ENCODE results near the gene HIPK1.

HIPK1 gene

DNA sequence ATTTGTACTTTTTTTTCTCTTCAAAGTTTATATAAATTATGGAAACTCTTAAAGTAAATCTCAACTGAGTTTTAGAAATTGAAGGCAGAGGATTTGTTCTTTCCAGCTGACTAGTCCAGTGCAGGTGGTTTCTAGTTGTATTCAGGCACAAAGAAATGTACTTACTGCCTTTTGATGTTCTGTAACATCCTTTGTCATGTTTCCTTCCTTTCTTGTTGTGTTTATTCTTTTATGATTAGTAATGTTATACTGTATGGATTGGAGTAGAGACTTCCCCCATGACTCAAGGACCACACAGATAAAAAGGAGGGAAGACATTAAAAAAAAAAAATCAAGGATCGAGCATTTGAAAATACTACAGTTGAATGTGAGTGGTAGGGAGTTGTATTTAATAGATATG, 8.0 kb downstream of the HIPK1 start:
- TF ChIP-seq, protein P1, sequence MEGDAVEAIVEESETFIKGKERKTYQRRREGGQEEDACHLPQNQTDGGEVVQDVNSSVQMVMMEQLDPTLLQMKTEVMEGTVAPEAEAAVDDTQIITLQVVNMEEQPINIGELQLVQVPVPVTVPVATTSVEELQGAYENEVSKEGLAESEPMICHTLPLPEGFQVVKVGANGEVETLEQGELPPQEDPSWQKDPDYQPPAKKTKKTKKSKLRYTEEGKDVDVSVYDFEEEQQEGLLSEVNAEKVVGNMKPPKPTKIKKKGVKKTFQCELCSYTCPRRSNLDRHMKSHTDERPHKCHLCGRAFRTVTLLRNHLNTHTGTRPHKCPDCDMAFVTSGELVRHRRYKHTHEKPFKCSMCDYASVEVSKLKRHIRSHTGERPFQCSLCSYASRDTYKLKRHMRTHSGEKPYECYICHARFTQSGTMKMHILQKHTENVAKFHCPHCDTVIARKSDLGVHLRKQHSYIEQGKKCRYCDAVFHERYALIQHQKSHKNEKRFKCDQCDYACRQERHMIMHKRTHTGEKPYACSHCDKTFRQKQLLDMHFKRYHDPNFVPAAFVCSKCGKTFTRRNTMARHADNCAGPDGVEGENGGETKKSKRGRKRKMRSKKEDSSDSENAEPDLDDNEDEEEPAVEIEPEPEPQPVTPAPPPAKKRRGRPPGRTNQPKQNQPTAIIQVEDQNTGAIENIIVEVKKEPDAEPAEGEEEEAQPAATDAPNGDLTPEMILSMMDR (IDR thresholded peaks at IDR 0.05; ENCODE audit: control extremely low read depth, extremely low read depth, low read depth, missing control alignments): no peak
- POLR2A ChIA-PET: no interaction called here
- no peak for DNase-seq (ENCODE audit: extremely low spot score)
- CTCF ChIA-PET: interaction anchor here (3.6 kb wide), 1 partner anchor 11 kb away, joined by 11 read pairs; no protein-coding TSS in a partner anchor

DNA sequence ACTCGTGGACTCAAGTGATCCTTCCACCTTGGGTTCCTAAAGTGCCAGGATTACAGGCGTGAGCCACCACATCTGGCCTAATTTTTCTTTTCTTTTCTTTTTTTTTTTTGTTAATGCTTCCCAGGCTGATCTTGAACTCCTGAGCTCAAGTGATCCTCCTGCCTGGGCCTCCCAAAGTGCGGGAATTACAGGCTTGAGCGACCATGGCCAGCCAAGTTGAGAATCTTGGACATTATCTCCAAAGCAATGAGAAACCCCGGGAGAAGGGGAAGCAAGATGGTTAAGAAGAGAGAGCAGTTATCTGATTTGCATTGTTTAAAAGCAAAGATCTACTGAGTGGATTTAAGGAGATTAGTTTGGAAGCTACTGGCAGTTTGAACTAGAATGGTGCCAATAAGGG, 9.1 kb downstream of the HIPK1 start:
- ChIA-PET POLR2A (interaction anchor here (0.7 kb wide), 1 partner anchor 59 kb away, joined by 3 read pairs; no protein-coding TSS in a partner anchor), CTCF (interaction anchor here (1.4 to 3.6 kb wide), 3 partner anchors 10 to 103 kb away, joined by 3 to 11 read pairs (median 4); no protein-coding TSS in a partner anchor)
- TF ChIP-seq, protein P1 (IDR thresholded peaks at IDR 0.05; ENCODE audit: control extremely low read depth, extremely low read depth, low read depth, missing control alignments): no peak
- DNase-seq (ENCODE audit: extremely low spot score): no peak

- TF ChIP-seq, protein P1 (IDR thresholded peaks at IDR 0.05; ENCODE audit: control extremely low read depth, extremely low read depth, low read depth, missing control alignments): no peak
- POLR2A ChIA-PET: interaction anchor here (0.6 to 1.1 kb wide), 2 partner anchors 8 to 11 kb away, joined by 5 to 9 read pairs; partner anchors contain the start of gene HIPK1
- peak; percentile 29 for DNase-seq (ENCODE audit: extremely low spot score)
- CTCF ChIA-PET: interaction anchor here (0.7 to 2.7 kb wide), 9 partner anchors 10 to 460 kb away, joined by 3 to 19 read pairs (median 3); partner anchors contain the start of gene AP4B1
Observed at GRCh38 chr1:113940365-113941244, 11.5 kb downstream of the HIPK1 start.

GRCh38 chr1:113941245-113941559, 12.1 kb downstream of the HIPK1 start:
- POLR2A ChIA-PET: interaction anchor here (1.1 kb wide), 1 partner anchor 11 kb away, joined by 5 read pairs; the partner anchor contains the start of gene HIPK1
- DNase-seq (ENCODE audit: extremely low spot score): no peak
- TF ChIP-seq, protein P1 (IDR thresholded peaks at IDR 0.05; ENCODE audit: control extremely low read depth, extremely low read depth, low read depth, missing control alignments): no peak
- CTCF ChIA-PET: interaction anchor here (1.2 to 2.7 kb wide), 3 partner anchors 10 to 28 kb away, joined by 3 to 19 read pairs (median 4); no protein-coding TSS in a partner anchor

DNA sequence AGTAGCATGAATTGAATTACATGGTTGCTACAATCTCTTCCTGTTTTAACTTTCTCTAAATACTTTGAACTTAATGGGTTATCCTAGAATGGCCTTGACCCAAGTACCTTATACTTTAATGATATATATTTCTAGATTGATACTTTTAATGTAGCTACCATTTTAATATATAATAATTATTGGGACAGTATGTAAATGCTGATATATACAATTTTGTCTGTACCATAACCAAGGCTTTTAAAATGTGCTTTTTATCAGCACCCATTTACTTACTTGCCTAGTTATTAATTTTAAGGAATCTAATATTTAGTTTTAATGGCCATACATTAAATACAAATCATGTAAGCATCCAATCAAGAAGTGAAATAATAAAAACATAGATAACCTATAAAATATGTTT, 13.4 kb downstream of the HIPK1 start:
- ChIA-PET CTCF (interaction anchor here (2.3 kb wide), 1 partner anchor 12 kb away, joined by 9 read pairs; the partner anchor contains the start of gene HIPK1), POLR2A (no interaction called here)
- no peak for DNase-seq (ENCODE audit: extremely low spot score)
- TF ChIP-seq, protein P1 (IDR thresholded peaks at IDR 0.05; ENCODE audit: control extremely low read depth, extremely low read depth, low read depth, missing control alignments): no peak

- TF ChIP-seq, protein P1 (IDR thresholded peaks at IDR 0.05; ENCODE audit: control extremely low read depth, extremely low read depth, low read depth, missing control alignments): no peak
- CTCF ChIA-PET: interaction anchor here (2.3 kb wide), 1 partner anchor 13 kb away, joined by 9 read pairs; the partner anchor contains the start of gene HIPK1
- DNase-seq (ENCODE audit: extremely low spot score): no peak
- POLR2A ChIA-PET: no interaction called here
Observed at GRCh38 chr1:113943028-113943811, 14.1 kb downstream of the HIPK1 start.

Measured in GM10248 (cell line).